NCI-H1436 (cell line): Measurements from ENCODE around the gene DOCK11.

Experiments used
- DNase-seq: peaks from one replicate; lab custom pipeline; 2025; lab: John Stamatoyannopoulos, UW

Gene DOCK11

DNA sequence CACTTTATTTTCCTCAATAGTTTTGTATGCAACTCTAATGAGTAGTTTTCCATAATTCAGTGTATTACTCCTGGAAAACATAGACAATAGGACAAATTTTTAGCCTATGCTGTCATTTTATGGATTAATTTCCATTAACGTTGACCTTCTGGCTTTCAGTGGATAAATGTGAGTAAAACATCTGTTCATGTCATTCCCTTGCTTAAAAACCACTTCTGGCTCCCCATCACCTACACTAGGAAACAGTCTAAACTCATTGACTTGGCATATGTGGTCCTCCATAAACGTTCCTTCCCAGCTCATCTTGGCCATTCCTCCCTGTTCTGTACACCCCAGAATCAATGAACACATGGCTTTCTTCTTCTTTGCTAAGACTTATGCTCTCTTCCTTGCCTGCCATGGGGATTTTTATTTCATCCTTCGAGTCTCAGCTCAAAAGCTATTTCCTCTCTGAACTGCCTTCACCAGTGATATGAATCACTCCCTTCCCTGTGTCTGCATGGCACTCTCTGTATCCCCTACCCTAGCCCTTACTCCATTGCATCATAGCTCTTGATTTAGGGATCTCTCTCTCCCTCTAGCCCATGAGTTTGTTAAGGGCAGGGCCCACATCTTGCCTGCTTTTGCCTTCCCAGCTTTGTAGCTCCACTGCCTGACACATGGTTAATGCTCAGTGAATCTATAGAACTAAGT, 34.8 kb downstream of the DOCK11 start:
- DNase-seq = no peak

DNA sequence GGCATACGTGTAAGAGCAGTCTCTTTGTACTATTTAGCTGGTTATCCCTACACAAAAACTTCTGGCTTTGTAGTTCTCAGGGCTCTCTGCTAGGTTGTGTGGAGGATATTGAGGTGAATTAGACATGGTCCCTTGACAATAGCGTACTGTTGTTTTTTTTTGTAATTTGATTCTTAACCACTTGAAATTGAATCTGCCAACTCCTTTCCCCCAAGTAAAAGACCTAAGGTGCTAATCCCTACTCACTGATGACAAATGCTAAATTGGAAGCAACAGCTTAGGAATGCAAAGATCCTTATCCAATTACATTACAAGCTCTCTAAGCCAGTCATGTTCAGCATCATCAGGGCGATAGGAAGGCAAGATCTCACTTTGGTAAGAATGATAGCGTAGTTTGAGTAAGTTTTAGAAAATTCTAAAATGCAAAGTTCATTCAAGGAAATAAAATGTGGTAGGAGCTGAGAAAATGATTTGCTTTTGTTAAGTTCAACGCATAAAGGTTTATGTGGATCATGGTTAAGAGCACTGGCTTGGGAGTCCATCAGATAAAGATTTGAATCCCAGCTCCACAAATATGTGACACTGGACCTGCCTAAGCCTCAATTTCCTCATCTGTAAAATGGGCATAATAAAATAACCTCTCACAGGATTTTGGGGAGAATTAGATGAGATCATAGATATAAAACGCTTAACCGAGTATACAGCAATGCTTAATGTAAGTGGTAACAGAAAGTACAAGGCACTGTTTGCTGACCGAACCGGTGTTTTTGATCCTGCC, 39.3 kb downstream of the DOCK11 start:
- DNase-seq = peak; percentile 20

DNA sequence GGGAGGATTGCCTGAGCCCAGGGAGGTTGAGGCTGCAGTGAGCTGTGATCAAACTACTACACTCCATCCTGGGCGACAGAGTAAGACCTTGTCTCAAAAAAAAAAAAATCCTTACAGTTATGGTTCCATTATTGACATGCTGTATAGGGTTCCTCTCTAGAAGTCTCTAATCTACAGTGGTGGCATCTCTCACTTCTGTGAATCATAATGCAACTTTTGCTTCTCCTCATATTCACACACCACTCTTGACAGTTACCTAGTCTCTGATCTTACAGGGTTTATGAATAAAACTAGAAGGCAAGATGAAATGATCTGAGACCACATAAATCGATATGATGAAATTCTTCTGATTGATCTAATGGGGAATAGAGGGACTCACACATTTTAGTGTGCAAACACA, 40.6 kb downstream of the DOCK11 start:
- no peak for DNase-seq

DNA sequence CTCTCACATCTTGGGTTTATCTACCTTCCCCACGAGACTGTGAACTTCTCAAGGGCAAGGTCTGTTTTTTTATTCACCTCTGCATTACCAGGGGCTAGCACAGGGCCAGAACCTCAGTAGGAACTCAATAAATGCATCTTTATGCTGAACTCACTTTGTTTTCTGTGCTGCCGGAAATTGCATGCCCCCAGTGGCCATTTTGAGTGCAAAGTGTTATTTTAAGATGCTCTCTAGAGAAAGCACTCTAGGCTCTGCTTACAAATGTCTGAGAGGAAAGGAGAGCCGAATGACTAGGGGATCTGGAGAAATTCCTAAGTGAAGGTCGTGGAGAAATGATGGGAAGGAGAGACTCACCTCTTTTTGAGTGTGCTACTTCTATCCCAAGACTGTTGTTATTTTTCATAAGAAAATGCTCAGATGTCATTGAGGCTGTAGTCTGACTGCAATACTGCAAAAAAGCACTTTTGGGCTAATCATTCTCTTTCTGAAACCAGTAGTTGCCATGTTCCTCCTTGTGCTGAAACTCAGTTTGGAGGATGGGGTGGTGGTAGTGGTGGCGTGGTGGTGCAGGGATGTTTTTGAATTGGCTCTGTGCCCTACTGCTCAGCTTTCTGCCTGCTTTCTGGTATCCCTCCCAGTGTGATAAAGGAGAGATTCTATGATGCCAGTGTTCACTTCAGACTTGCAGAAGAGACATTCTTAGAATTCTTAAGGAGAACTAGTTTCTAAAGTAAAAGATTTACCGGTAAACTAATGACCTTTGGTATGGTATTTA, 41.3 kb downstream of the DOCK11 start:
- DNase-seq = no peak

DNA sequence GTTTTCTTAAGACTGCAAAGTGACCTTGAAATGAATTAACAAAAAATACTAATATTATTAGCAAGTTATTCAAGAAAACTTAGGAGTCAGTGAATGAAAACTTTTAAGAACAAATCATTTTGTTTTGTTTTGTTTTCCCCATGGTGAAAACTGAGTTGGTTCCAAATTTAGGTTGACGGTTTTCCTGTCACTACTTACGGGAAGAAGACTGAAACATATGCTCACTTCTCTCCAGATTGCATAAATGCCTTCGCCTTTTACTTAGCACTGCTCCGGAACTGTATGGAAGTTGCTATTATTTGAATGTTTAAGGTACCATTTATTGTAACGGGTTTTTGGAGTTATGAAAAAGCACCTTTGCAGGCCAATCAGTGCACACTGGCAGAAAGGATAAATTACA, 42.8 kb downstream of the DOCK11 start:
- DNase-seq = no peak

DNA sequence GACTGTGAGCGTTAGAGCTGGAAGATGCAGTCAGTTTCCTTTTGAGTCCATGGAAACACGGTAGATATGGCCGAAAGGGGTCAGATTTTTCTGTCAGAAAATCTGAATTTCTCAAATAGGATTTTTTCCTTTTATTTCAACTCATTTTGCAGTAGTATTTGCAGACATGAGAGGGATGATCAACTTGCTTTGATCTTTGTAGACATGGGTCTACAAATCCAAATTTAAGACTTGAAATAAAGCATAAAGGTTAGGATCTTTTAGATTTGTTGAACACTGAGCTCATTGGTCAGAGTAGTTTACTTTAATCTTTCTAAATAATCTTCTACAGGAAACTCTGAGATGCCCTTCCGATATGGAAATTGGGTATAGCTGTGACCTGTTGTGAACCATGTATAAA, 44.7 kb downstream of the DOCK11 start:
- no peak for DNase-seq

DNA sequence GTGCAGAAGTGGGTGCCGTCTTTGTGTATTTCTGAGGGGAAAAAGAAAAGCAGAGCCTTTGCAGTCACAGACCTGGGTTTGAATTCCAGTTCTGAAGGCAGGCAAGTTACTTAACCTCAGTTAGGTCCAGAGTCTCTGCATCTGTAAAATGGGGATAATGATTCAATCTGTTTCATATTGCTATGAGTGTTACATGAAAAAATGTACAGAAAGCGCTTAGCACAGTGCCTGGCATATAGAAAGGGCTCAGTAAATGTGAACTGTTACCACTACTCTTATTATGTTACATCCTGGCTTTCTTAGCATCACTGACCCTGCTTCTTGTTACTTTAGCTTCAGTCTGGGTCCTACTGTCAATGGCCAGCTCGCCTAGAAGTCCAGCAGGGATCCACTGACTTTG, 45.9 kb downstream of the DOCK11 start:
- no peak for DNase-seq

DNA sequence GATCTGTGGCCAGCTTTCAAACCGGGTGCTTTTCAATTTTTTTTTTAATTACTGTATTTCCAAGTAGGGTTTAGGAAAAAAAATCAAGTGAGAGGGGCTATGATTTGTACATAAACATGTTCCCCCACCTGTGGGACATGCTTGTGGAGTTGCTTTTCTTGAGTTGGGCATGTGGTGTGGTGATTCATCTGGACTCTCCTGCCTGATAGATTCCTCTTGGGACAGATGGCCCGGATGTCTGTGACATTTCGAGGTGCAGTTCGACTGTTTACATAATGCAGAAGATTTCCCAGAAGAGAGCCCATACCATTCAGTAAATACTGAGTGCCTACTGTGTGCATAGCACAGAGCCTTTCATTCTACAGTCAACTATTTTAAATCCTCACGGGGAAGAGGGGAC, 49.9 kb downstream of the DOCK11 start:
- DNase-seq = no peak

DNA sequence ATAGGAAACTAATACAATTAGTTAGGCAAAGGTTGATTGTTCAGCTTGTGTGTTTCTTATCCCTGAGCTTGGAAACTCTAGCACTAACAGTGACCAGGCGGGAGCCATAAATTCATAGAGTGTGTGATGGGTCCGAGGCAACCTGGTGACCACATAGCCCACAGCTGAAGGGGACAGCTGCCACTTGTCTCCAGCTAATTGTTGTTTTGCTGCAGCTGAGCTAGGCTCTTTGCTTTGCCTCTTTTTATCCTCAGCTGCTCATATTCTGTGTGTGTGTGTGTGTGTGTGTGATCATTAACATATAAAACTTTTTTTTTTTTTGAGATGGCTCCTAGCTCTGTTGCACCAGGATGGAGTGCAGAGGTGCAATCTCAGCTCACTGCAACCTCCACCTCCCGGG, 53.2 kb downstream of the DOCK11 start:
- no peak for DNase-seq

DNA sequence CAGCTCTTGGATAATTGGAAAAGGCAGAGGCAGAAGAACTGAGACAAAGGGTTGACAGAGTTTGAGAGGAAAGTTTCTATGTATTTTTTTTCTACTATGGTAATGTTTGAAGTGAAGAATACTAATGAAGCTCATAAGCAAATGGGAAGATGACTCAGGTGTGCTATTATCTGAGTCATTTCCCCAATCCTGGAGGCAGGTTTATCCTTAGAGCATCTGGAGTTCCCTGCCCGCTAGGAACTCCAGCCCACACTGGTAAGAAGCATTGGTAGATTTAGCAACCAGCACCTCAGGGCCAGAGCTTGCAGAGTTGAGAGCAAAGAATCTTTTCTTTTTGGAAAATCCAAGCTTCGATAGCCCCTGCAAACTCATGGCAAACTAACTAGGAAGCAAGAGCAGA, 55.2 kb downstream of the DOCK11 start:
- no peak for DNase-seq

DNA sequence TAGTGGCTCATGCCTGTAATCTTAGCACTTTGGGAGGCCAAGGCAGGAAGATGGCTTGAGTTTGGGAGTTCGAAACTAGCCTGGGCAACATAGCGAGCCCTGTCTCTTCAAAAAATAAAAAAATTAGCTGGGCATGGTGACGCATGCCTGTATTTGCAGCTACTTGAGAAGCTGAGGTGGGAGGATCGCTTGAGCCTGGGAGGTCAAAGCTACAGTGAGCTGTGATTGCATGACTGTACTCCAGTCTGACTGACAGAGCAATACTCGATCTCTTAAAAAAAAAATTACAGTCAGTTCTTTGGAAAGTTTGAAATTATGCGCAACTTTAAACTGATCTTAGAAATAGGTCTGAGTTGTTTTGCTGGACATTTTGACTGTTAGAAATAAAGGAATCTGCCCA, 55.8 kb downstream of the DOCK11 start:
- no peak for DNase-seq

DNA sequence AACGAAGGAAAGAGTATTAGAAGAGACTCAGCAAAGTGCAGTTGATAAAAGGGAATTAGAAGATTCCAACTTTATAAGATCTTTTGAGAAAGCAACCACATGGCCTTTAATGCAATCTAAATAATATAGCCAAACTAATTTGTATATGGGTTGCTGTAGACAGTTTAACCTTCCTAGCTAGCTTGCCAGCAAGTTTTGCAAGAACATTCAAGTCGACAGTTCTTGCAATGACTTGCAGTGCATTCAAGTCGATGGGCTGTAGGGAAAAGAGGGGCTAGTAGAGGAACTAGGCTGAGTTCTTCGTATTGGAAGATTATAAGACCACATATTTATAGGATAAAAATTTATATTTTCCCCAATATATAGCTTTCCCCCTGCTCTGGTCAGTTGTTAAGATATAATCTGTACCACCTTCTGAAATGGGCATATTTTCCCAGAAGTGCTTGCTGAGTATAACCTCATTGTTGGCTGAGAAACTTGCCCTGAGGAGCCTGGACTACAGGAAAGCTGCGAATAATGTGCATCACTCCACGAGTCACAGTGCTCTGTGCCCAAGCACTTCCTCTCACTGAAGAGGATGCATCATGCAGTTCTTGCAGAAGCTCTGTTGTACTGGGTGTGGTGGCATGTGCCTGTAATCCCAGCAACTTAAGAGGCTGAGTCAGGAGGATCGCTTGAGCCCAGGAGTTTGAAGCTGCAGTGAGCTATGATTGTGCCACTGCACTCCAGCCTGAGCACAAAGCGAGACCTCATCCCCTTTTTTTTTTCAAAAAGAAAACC, 56.7 kb downstream of the DOCK11 start:
- no peak for DNase-seq

DNA sequence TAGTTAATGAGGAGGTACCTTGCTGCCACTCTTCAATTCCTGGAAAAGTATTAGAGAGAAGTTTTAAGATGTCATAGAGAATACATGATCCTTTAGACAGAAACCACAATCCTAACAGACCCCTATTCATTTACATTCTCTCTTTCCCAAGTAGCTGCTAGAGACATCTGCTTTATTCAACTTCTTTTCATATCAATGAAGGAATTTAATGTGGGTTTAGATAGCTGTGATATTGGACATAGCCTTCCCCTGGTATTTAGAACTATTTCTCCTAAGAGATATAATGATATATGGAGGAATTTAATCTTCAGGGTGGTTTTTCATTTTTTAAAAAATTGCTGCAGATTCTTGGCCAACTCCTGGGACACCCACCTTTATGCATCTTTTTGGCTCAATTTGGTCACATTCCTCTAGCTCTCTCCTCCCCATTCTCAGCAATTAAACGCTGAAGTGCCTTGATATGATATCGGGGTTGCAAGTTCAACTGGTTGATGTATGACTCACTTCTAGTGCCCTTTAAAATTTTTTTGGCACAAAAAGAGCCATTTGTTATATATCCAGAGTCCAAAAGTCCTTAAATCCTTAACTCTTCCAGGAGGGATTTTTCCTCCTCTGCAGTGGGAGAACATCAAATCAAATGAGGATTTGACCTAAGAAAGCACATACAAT, 57.6 kb downstream of the DOCK11 start:
- no peak for DNase-seq

DNA sequence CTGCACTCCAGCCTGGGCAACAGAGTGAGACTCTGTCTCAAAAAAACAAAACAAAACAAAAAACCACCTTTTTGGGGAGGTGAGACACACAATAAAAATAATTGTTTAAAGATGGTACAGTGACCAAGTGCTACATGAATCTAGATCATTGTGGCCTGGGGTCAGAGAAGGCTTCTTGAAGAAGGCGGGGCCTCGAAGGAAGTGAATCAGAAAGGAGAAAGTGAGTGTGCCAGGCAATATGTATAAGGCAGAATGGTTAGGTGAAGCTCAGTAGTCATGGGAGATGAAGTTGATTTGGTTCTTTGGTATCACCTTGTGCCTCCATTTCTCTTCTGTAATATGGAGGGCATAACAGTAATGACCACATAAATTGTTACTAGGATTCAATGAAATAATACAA, 58.9 kb downstream of the DOCK11 start:
- DNase-seq = no peak

DNA sequence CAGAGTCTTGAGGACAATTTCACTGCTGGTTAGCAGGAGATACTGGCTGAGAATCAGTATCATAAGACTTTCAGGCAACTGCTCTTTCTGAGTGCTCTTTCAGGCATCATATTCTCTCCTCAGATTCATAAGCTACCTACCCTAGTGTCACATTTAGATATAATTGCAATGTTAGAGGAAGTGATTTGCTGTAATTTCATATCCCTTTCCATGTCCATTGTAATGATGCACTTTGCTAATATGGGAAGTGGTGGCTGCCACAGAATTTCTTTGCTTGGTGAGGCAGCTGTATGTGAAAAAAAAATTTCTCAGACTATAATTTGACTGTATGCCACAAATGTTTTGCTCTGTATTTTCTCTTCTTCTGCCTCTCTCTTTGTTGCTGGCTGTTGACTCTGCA, 63.3 kb downstream of the DOCK11 start:
- no peak for DNase-seq

DNA sequence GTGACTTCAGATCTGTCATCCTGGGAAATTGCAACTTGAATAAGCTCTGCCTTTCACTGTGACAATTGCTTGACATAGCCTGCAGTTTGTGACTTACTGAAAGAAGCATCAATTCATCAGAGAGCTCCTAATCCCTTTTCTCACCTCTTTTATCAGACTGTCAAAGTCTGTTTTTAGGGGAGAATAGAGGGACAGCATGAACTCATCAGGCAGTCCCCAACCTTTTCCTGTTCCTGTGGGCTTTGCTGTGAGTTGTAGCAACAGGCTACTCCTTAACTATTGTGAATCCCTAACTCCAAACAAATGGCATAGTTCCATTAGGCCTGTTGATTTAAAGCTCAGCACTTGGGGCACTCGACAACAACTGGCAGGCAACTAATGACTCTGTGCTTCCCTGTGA, 64.9 kb downstream of the DOCK11 start:
- no peak for DNase-seq

DNA sequence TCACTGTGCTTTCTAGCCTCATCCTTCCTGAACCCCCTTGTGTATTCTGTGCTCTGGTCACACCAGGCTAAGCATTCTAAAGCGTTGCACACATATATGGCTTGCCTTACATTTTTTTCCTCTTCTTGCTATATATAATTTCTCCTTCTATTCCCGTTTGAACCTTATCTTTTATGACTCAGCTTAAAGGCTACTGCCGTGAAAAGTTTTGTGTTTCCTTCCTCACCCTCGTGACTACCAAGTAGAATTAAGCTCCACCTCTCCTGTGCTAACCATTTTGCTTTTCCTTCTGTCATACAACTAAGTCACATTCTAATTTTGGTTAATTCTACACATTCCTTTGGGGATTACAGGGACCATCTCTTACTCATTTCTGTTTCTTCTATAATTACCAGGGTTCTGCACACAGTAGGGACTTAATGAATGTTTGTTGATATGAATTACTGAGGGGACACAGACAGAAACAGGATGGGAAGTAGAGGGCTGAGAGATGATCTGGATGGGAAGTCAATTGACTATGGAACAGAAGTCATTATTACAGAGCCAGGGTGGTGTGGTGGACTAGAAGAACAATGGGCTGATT, 67.1 kb downstream of the DOCK11 start:
- DNase-seq = no peak

DNA sequence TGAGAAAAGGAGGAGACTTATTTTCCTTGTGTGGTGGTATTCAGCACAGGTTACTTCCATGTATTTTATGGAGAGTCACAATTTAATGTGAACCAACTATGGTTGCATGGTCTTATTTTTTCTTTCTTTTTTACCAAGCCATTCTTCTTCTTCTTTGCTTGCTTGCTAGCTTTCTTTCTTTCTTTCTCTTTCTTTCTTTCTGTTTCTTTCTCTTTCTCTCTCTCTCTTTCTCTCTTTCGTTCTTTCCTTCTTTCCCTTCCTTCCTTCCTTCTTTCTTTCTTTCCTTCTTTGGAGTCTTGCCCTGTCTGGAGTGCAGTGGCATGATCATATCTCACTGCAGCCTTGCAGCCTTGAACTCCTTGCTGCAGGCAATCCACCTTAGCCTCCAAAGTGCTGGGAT, 68.9 kb downstream of the DOCK11 start:
- no peak for DNase-seq

DNA sequence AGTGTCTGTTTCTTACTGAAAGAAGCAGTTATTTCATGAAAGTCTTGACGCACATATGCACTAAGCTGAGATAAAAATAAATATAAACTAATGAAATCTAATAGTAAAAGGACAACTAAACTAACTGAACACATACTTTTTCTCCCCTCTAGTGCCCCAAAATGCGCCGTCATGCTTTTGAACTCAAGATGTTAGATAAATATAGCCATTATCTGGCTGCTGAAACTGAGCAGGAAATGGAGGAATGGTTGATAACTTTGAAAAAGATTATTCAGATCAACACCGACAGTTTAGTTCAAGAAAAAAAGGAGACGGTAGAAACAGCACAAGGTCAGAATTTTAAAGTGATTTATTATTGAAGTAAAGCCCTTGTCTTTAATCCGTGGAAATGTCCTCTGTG, 70.2 kb downstream of the DOCK11 start:
- DNase-seq = no peak

DNA sequence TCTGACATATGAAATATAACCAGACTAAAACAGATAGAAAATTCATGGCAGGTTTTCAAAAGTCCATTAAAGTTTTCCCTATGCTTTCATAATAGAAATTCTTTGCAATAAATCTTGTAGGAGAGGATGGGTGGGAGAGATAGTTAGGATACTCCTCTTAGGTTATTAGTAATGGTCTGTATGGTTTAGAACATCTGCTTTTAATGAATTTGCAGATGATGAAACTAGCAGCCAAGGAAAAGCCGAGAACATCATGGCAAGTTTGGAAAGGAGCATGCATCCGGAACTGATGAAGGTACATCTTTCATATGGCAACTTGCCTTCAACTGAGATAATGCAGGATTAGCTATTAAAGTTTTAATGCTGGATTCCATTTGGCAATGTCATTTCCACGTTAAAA, 70.7 kb downstream of the DOCK11 start:
- no peak for DNase-seq

DNA sequence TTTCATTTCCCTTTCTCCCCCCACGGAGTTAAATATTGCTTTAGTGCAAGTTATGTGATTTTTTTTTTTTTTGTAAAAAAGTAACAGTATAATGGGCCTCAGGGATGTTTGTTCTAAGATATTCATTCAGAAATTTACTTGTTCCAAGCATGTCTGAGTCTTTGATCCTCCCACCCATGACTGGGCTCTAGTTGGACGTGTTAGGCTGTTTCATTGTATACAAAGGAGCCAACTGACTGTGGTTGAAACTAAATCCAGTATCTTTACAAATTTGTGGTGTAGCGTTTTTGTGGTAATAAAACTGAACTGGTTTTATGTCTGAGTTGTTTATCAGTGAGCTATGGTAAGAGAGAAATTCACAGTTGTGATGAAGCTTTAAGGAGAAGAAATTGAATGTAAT, 74.1 kb downstream of the DOCK11 start:
- DNase-seq = no peak
